Measurements from ENCODE around the gene SOX10. TPM values are rescaled to one million over a fixed set of nuclear protein-coding genes. Genes with fewer than 3 reads are reported as not detected.

Gene SOX10
- total and polyA plus RNA-seq, 2 of the 4 experiments (the other 2 are of a cell fraction): not detected

- TF ChIP-seq RFX5 (IDR thresholded peaks at IDR 0.05; ENCODE audit: low read depth, low read length): no peak
Measured at GRCh38 chr22:38026130-38027111, 42.1 kb upstream of the SOX10 start (continued).

DNA sequence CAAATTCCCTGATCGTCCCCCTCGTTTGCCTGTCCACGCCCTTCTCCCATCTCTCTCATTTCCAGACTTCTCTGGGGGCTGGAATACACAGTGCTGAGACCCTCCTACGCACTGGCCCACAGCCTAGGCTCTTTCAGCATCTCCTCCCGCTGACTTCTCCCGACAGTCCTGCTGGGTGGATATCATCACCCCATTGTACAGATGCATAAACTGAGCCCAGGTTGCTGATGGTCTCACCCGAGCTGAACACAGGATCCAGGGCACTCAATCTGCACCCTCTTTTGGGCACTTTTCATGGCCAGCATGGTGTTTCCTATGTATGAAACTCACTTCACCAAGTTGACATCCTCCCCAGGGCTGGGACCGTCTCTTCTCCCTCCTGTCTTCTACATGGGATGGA lies 41.2 kb upstream of the SOX10 start:
- DNase-seq: no peak
- Histone ChIP-seq H2BK5ac (ENCODE audit: low read depth, low read length, poor library complexity, severe bottlenecking) (no peak overlapping the region), H3K4ac (ENCODE audit: low read depth, low read length) (no peak overlapping the region), H3K27ac (ENCODE audit: insufficient read depth, low read length) (no peak overlapping the region), H2BK20ac (ENCODE audit: low read depth, low read length) (no peak overlapping the region), H3K9me3 (ENCODE audit: control insufficient read depth, insufficient read depth, low read length) (no peaks in the 10 kb centered on the region), H3K9ac (ENCODE audit: low read depth, low read length) (no peak overlapping the region), H2AK5ac (ENCODE audit: low read depth, low read length) (no peak overlapping the region), H3K27me3 (ENCODE audit: control insufficient read depth, insufficient read depth, low read length) (peaks cover 27% of the 10 kb centered on the region), H4K91ac (ENCODE audit: insufficient read depth, low read depth, low read length) (no peak overlapping the region), H3K4me1 (ENCODE audit: control insufficient read depth, insufficient read depth, low read length) (no peaks in the 10 kb centered on the region), H3K9me1 (ENCODE audit: insufficient read depth, low read length) (0 out of 2 replicates have a peak, but pooled peaks cover 4% of the 10 kb centered on the region), H2AK9ac (replicated peaks; ENCODE audit: low read depth, low read length, poor library complexity) (peak overlapping the region; percentile 35), H4K8ac (ENCODE audit: low read depth in 2 of 2, low read length in 2 of 2) (no peak overlapping the region), H2BK120ac (ENCODE audit: low read depth, low read length) (no peak overlapping the region), H3K23ac (ENCODE audit: low read depth, low read length) (no peak overlapping the region), H3K79me1 (ENCODE audit: low read depth in 1 of 2, low read length in 2 of 2) (no peaks in the 10 kb centered on the region), H3K4me3 (ENCODE audit: insufficient read depth, low read depth, low read length) (no peak overlapping the region), H4K5ac (ENCODE audit: low read depth, low read length) (no peak overlapping the region), H3K18ac (ENCODE audit: low read depth, low read length) (no peak overlapping the region), H3K36me3 (ENCODE audit: control insufficient read depth, insufficient read depth, low read length) (no peaks in the 10 kb centered on the region), H3K4me2 (ENCODE audit: low read depth, low read length) (no peak overlapping the region), H3K14ac (replicated peaks; ENCODE audit: low read depth, low read length) (no peak overlapping the region), H4K20me1 (ENCODE audit: insufficient read depth, low read length) (no peaks in the 10 kb centered on the region), H3K56ac (ENCODE audit: extremely low read depth, insufficient read depth, low read length) (no peak overlapping the region), H2BK15ac (ENCODE audit: low read depth, low read length) (no peak overlapping the region), H2AFZ (replicated peaks; ENCODE audit: low read length, poor library complexity) (no peak overlapping the region)
- in situ Hi-C loops (cut with MboI; ENCODE audit: low sequenced_read_pairs) (no loop called here), dilution Hi-C loops (cut with HindIII; ENCODE audit: low sequenced_read_pairs, unreplicated experiment) (no loop called here), intact Hi-C loops (cut with micrococcal nuclease) (no loop called here)
- BruUV-seq (replicated peaks): no TSS peak
- no peak for ATAC-seq (ENCODE audit: low read depth)
- 60% methylated on average over 3 of the region's 8 CpGs; no CpG with 5 or more reads in 1 of the 2 experiments for WGBS, 2 experiments (ENCODE audit: extremely low coverage in 2 of 2, insufficient read length in 1 of 2)
- ChIA-PET CTCF (no interaction called here), POLR2A (ENCODE audit: unreplicated experiment) (no interaction called here)
- TF ChIP-seq, protein P1, sequence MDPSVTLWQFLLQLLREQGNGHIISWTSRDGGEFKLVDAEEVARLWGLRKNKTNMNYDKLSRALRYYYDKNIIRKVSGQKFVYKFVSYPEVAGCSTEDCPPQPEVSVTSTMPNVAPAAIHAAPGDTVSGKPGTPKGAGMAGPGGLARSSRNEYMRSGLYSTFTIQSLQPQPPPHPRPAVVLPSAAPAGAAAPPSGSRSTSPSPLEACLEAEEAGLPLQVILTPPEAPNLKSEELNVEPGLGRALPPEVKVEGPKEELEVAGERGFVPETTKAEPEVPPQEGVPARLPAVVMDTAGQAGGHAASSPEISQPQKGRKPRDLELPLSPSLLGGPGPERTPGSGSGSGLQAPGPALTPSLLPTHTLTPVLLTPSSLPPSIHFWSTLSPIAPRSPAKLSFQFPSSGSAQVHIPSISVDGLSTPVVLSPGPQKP (IDR thresholded peaks at IDR 0.05; ENCODE audit: borderline replicate concordance, low read depth, low read length): no peak
- TF ChIP-seq SMC3 (IDR thresholded peaks at IDR 0.05; ENCODE audit: low read depth, low read length): no peak
- TF ChIP-seq RAD21 (IDR thresholded peaks at IDR 0.05; ENCODE audit: low read length): no peak
- no peak for TF ChIP-seq CHD1 (IDR thresholded peaks at IDR 0.05; ENCODE audit: low read depth, low read length)
- no peak for TF ChIP-seq MAFK (IDR thresholded peaks at IDR 0.05; ENCODE audit: low read depth, low read length)
- no peak for TF ChIP-seq MXI1 (IDR thresholded peaks at IDR 0.05; ENCODE audit: borderline replicate concordance, low read depth, low read length)
- TF ChIP-seq POLR2A (IDR thresholded peaks at IDR 0.05; ENCODE audit: low read depth, low read length): no peak
- TF ChIP-seq, protein P2, sequence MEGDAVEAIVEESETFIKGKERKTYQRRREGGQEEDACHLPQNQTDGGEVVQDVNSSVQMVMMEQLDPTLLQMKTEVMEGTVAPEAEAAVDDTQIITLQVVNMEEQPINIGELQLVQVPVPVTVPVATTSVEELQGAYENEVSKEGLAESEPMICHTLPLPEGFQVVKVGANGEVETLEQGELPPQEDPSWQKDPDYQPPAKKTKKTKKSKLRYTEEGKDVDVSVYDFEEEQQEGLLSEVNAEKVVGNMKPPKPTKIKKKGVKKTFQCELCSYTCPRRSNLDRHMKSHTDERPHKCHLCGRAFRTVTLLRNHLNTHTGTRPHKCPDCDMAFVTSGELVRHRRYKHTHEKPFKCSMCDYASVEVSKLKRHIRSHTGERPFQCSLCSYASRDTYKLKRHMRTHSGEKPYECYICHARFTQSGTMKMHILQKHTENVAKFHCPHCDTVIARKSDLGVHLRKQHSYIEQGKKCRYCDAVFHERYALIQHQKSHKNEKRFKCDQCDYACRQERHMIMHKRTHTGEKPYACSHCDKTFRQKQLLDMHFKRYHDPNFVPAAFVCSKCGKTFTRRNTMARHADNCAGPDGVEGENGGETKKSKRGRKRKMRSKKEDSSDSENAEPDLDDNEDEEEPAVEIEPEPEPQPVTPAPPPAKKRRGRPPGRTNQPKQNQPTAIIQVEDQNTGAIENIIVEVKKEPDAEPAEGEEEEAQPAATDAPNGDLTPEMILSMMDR (conservative IDR thresholded peaks at IDR 0.05; ENCODE audit: low read depth, low read length): no peak
- no peak for TF ChIP-seq MAZ (IDR thresholded peaks at IDR 0.05; ENCODE audit: borderline replicate concordance, low read depth, low read length)
- TF ChIP-seq, protein P3, sequence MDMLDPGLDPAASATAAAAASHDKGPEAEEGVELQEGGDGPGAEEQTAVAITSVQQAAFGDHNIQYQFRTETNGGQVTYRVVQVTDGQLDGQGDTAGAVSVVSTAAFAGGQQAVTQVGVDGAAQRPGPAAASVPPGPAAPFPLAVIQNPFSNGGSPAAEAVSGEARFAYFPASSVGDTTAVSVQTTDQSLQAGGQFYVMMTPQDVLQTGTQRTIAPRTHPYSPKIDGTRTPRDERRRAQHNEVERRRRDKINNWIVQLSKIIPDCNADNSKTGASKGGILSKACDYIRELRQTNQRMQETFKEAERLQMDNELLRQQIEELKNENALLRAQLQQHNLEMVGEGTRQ (IDR thresholded peaks at IDR 0.05; ENCODE audit: low read depth, low read length): no peak
- TF ChIP-seq FOS (IDR thresholded peaks at IDR 0.05; ENCODE audit: low read depth, low read length): no peak
